GM12865 (cell line): ENCODE data around the gene OSTC.
"Not testable (repeated sequence)": the region's sequence is repeated elsewhere in the genome, so short reads cannot be mapped to it uniquely, and the experiment has no call there.

ENCODE experiments used
- DNase-seq: peaks from one replicate; pipeline ENCODE4 v3.0.0; 2010; ENCODE audit warnings: low read depth
- H3K4me3 ChIP-seq: 2 replicates; pipeline ENCODE4 v1.5.1; 2011; ENCODE audit warnings: mild to moderate bottlenecking, low read depth, low read length, control low read depth
- CTCF ChIP-seq: IDR thresholded peaks from 2 replicates; pipeline ENCODE4 v1.5.1; 2011; ENCODE audit warnings: low read length, control low read depth, low read depth, inconsistent platforms; ENCODE audit not compliant: insufficient read depth; ENCODE audit errors: missing control alignments

The OSTC gene

GRCh38 chr4:108709722-108710121 is 59.3 kb downstream of the OSTC start:
- TF ChIP-seq CTCF: no peak
- DNase-seq: no peak
- H3K4me3 ChIP-seq: no peak overlapping the region

GRCh38 chr4:108710578-108710977 is 60.2 kb downstream of the OSTC start:
- H3K4me3 ChIP-seq, DNase-seq: not testable (repeated sequence)

- no peak for TF ChIP-seq CTCF
- H3K4me3 ChIP-seq: no peak overlapping the region
- DNase-seq: no peak
These were observed 64.5 kb downstream of the OSTC start for GRCh38 chr4:108714880-108715279.

GRCh38 chr4:108716340-108716739 is 65.9 kb downstream of the OSTC start:
- no peak for TF ChIP-seq CTCF
- no peak overlapping the region for H3K4me3 ChIP-seq
- no peak for DNase-seq

- no peak for TF ChIP-seq CTCF
- no peak for DNase-seq
- H3K4me3 ChIP-seq: no peak overlapping the region
These were observed 67.0 kb downstream of the OSTC start for GRCh38 chr4:108717386-108717785.
